Thyroid gland (tissue), 4 donors: Measurements from ENCODE around the gene SSC4D. TPM values are rescaled to one million over a fixed set of nuclear protein-coding genes. Genes with fewer than 3 reads are reported as not detected.
"Not testable (repeated sequence)": the region's sequence is repeated elsewhere in the genome, so short reads cannot be mapped to it uniquely, and the experiment has no call there.

ENCODE experiments used
- DNase-seq, 2 donors: peaks; one replicate each; pipeline ENCODE4 v3.0.0-alpha.2; 2019
- H3K27ac ChIP-seq, 3 donors: fragments of 200-600 bp; sonication (generic); 1 replicate in 2 of 3; 2 replicates in 1 of 3; pipeline ENCODE4 v1.5.1; 2016 to 2019; ENCODE audit warnings: mild to moderate bottlenecking in 1 of 3, moderate library complexity in 1 of 3
- H3K27me3 ChIP-seq: fragments of 200-600 bp; sonication (generic); one replicate; pipeline ENCODE4 v1.5.1; 2019
- H3K36me3 ChIP-seq, 2 donors: fragments of 200-600 bp; sonication (generic); one replicate each; pipeline ENCODE4 v1.5.1; 2016 to 2019
- H3K4me1 ChIP-seq, 2 donors: fragments of 200-600 bp; sonication (generic); one replicate each; pipeline ENCODE4 v1.5.1; 2017 to 2019
- H3K4me3 ChIP-seq, 3 donors: fragments of 200-600 bp; sonication (generic); replicated peaks in 1 of 3; 1 replicate in 2 of 3; 2 replicates in 1 of 3; pipeline ENCODE4 v1.5.1; 2016; ENCODE audit warnings: mild to moderate bottlenecking in 1 of 3
- H3K9me3 ChIP-seq: fragments of 200-600 bp; sonication (generic); one replicate; pipeline ENCODE4 v1.5.1; 2017
- CTCF ChIP-seq, 6 experiments: fragments of 200-600 bp in 3 of 6; fragments of 450-650 bp in 3 of 6; sonication (generic) in 3 of 6; IDR thresholded peaks; one replicate each; pipeline ENCODE4 v1.5.1; 2016 to 2019; ENCODE audit warnings: antibody characterized with exemption in 6 of 6, mild to moderate bottlenecking in 2 of 6, inconsistent platforms in 1 of 6, moderate library complexity in 1 of 6
- POLR2A ChIP-seq, 2 donors: fragments of 450-650 bp; IDR thresholded peaks; one replicate each; pipeline ENCODE4 v1.6.1; 2017; ENCODE audit warnings: antibody characterized with exemption in 2 of 2, mild to moderate bottlenecking in 2 of 2, moderate library complexity in 1 of 2
- WGBS, 2 donors: methylation state at CpG; one replicate each; pipeline ENCODE4 v1.1.5; 2017; 5-methylcytosine and 5-hydroxymethylcytosine counted together
- intact Hi-C: fragments of 100-400 bp; cut with DNase I; formaldehyde crosslinking; loops from one replicate; pipeline ENCODE4 v1.15.1; 2023
- total RNA-seq, 4 donors: library from RNA; depleted of rRNA; stranded (reverse); fragments of >200 nt; gene quantifications; one replicate each; pipeline ENCODE4 v1.2.3, GENCODE V29; 2016

SSC4D gene
- total RNA-seq, 4 donors from 2014 or later, result 3.6 to 14.0 (median 13.4) TPM

GRCh38 chr7:76407718-76408117, 1.8 kb downstream of the SSC4D start:
- Histone ChIP-seq H3K9me3 (no peaks in the 10 kb centered on the region), H3K27me3 (no peaks in the 10 kb centered on the region), H3K36me3 (no peaks in the 10 kb centered on the region), H3K27ac (no peak overlapping the region), H3K4me1 (no peaks in the 10 kb centered on the region), H3K4me3 (no peak overlapping the region)
- 88 to 96% methylated on average over 4 of the region's 4 CpGs for WGBS, 2 donors
- DNase-seq, result no peak
- no peak for TF ChIP-seq POLR2A (IDR thresholded peaks at IDR 0.05)
- TF ChIP-seq CTCF (IDR thresholded peaks at IDR 0.05), result no peak
- intact Hi-C loops, result no loop called here

- WGBS, 2 donors, result 79 to 95% methylated on average over 9 of the region's 9 CpGs
- H3K4me1 ChIP-seq, result no peaks in the 10 kb centered on the region
These were observed 3.8 kb downstream of the SSC4D start for GRCh38 chr7:76405738-76406137.

GRCh38 chr7:76403780-76404494, 5.6 kb downstream of the SSC4D start:
- TF ChIP-seq POLR2A (IDR thresholded peaks at IDR 0.05) (no peak), CTCF (IDR thresholded peaks at IDR 0.05) (no peak)
- Histone ChIP-seq H3K36me3 (no peaks in the 10 kb centered on the region), H3K27me3 (no peaks in the 10 kb centered on the region), H3K4me3 (no peak overlapping the region), H3K27ac (no peak overlapping the region), H3K4me1 (no peaks in the 10 kb centered on the region), H3K9me3 (no peaks in the 10 kb centered on the region)
- DNase-seq, result no peak
- intact Hi-C loops, result no loop called here
- WGBS, 2 donors, result 92 to 94% methylated on average over 10 of the region's 10 CpGs

More at GRCh38 chr7:76405738-76406137, 3.8 kb downstream of the SSC4D start:
- no peak overlapping the region for H3K27ac ChIP-seq
- TF ChIP-seq POLR2A (IDR thresholded peaks at IDR 0.05), result no peak
- TF ChIP-seq CTCF (IDR thresholded peaks at IDR 0.05), result no peak
- H3K4me3 ChIP-seq, result no peak overlapping the region
- intact Hi-C loops, result no loop called here
- H3K9me3 ChIP-seq, result no peaks in the 10 kb centered on the region
- no peak for DNase-seq
- no peaks in the 10 kb centered on the region for H3K27me3 ChIP-seq
- H3K36me3 ChIP-seq, result no peaks in the 10 kb centered on the region

GRCh38 chr7:76403097-76403496, 6.4 kb downstream of the SSC4D start:
- H3K27me3 ChIP-seq, H3K27ac ChIP-seq, intact Hi-C loops, H3K9me3 ChIP-seq, H3K4me1 ChIP-seq, H3K4me3 ChIP-seq, DNase-seq, H3K36me3 ChIP-seq: not testable (repeated sequence)
- WGBS, 2 donors, result 82 to 85% methylated on average over 8 of the region's 8 CpGs

- DNase-seq, result no peak
- H3K9me3 ChIP-seq, result no peaks in the 10 kb centered on the region
- H3K27me3 ChIP-seq, result no peaks in the 10 kb centered on the region
- intact Hi-C loops, result no loop called here
- 91 to 96% methylated on average over 22 to 23 of the region's 23 CpGs for whole genome bisulfite sequencing, 2 donors
- no peak overlapping the region for H3K4me3 ChIP-seq
- H3K4me1 ChIP-seq, result peaks cover 6 to 11% of the 10 kb centered on the region in 2 donors
- TF ChIP-seq POLR2A (IDR thresholded peaks at IDR 0.05) (no peak), CTCF (IDR thresholded peaks at IDR 0.05) (no peak)
- no peak overlapping the region for H3K27ac ChIP-seq
- H3K36me3 ChIP-seq, result no peaks in the 10 kb centered on the region
These were observed 9.2 kb downstream of the SSC4D start for GRCh38 chr7:76400248-76400647.
